Natural killer cell (primary cell): ENCODE data around the gene DCAF5. TPM values are rescaled to one million over a fixed set of nuclear protein-coding genes. Genes with fewer than 3 reads are reported as not detected.
A peak's percentile ranks its signal among the peaks of the same experiment; 100 is the strongest.
"Not testable (repeated sequence)": the region's sequence is repeated elsewhere in the genome, so short reads cannot be mapped to it uniquely, and the experiment has no call there.

ENCODE experiments used
- ATAC-seq, 3 donors: fragments of 150-1000 bp in 2 of 3; fragments of 200-7000 bp in 1 of 3; cut with Tn5 transposase; 1 replicate in 1 of 3; 2 replicates in 2 of 3; pipeline ENCODE4 v1.10.0; 2021; ENCODE audit warnings: mild to moderate bottlenecking in 2 of 3, moderate library complexity in 2 of 3
- DNase-seq, 2 donors: peaks; one replicate each; pipeline versions ENCODE4 v3.0.0 to v3.0.0-alpha.2; 2013 to 2021; ENCODE audit warnings: mixed read lengths in 1 of 2
- H3K27ac ChIP-seq: one replicate; pipeline ENCODE4 v1.5.1; 2013; ENCODE audit warnings: mild to moderate bottlenecking, low read length
- H3K27me3 ChIP-seq: one replicate; pipeline ENCODE4 v1.6.1; 2013; ENCODE audit warnings: low read length; ENCODE audit not compliant: control insufficient read depth, insufficient read depth
- H3K36me3 ChIP-seq: one replicate; pipeline ENCODE4 v1.6.1; 2013; ENCODE audit warnings: low read length; ENCODE audit not compliant: control insufficient read depth, insufficient read depth
- H3K4me1 ChIP-seq: one replicate; pipeline ENCODE4 v1.6.1; 2013; ENCODE audit warnings: low read length; ENCODE audit not compliant: control insufficient read depth, insufficient read depth
- H3K4me3 ChIP-seq: one replicate; pipeline ENCODE4 v1.5.1; 2013; ENCODE audit warnings: low read length
- H3K9me3 ChIP-seq: one replicate; pipeline ENCODE4 v1.6.1; 2013; ENCODE audit warnings: low read length; ENCODE audit not compliant: control insufficient read depth, insufficient read depth
- H3K27ac Mint-ChIP-seq, 2 donors: one replicate each; pipeline ENCODE4 v1.8.0; 2022; ENCODE audit warnings: mild to moderate bottlenecking in 2 of 2, mixed read lengths in 2 of 2, moderate library complexity in 1 of 2
- H3K27me3 Mint-ChIP-seq, 2 donors: one replicate each; pipeline ENCODE4 v1.8.0; 2022; ENCODE audit warnings: low read depth in 2 of 2, mixed read lengths in 2 of 2
- H3K36me3 Mint-ChIP-seq: one replicate; pipeline ENCODE4 v1.8.0; 2022; ENCODE audit warnings: mixed read lengths
- H3K4me1 Mint-ChIP-seq, 2 donors: one replicate each; pipeline ENCODE4 v1.8.0; 2022; ENCODE audit warnings: mixed read lengths in 2 of 2
- H3K4me3 Mint-ChIP-seq: one replicate; pipeline ENCODE4 v1.8.0; 2022; ENCODE audit warnings: mild to moderate bottlenecking, moderate library complexity, mixed read lengths
- H3K9me3 Mint-ChIP-seq, 2 donors: one replicate each; pipeline ENCODE4 v1.8.0; 2022; ENCODE audit warnings: mixed read lengths in 2 of 2
- WGBS: methylation state at CpG from one replicate; pipeline ENCODE4 v1.1.7; 2013; ENCODE audit warnings: missing lambda C conversion rate; ENCODE audit not compliant: insufficient coverage; 5-methylcytosine and 5-hydroxymethylcytosine counted together
- intact Hi-C: fragments of 100-400 bp; cut with micrococcal nuclease; formaldehyde crosslinking; loops from one replicate; pipeline ENCODE4 v1.14.2; 2022
- total RNA-seq, 4 donors: library from RNA; stranded (reverse); fragments of 120-200 nt in 1 of 4; gene quantifications; one replicate each; pipeline versions ENCODE4 v1.2.3 to v1.2.4, GENCODE V29; 2013 to 2022
- TF ChIP-seq, protein P1 (sequence below): fragments of 200-600 bp; IDR thresholded peaks from one replicate; pipeline ENCODE4 v1.8.0; 2022; ENCODE audit warnings: antibody characterized with exemption

Gene DCAF5
- total RNA-seq, 3 donors from 2014 or later (not counting 1 experiment from before 2014, with no cell fraction given) = 92.0 to 112 (median 99.2) TPM

DNA sequence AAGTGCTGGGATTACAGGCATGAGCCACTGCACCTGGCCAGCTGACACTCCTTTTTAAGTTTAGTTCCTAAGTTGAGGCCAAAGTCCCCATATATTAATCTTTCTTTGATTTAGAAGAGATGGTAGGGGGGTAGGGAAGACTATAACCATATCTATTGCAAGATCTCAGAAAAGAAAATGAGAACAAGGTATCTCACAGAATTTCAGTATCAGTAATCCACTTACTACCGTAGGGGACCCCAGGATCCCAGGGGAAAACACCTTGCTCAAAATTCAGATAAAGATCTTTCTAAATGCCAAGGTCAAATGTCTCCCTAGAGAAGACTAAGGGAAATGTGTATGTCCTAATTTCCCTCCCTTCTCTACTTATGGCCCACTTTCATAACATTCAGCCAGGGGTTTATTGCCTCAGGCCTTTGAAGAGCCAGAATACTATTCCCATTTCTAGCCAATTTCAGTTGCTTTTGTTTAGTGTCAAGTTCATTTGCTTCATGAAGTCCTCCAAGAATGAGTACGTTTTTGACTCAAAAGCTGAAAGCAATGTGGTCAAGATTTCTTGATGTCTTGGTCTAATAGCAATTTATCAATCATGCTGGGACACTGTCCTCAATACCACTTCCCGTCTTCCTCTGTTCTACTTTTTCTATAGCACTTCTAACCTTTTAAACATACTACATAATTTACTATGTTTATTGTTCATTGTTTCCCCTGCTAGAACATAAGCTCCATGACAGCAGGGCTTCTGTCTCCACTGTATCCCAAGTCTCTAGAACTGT lies 86.3 kb downstream of the DCAF5 start:
- Mint-ChIP-seq H3K27me3 (no peaks in the 10 kb centered on the region), H3K27ac (peak overlapping the region in 1 of 2 donors; percentile 21), H3K36me3 (no peaks in the 10 kb centered on the region), H3K4me3 (no peak overlapping the region), H3K9me3 (no peaks in the 10 kb centered on the region), H3K4me1 (peaks cover 12 to 23% of the 10 kb centered on the region in 2 donors)
- H3K4me3 ChIP-seq = no peak overlapping the region
- TF ChIP-seq, protein P1, sequence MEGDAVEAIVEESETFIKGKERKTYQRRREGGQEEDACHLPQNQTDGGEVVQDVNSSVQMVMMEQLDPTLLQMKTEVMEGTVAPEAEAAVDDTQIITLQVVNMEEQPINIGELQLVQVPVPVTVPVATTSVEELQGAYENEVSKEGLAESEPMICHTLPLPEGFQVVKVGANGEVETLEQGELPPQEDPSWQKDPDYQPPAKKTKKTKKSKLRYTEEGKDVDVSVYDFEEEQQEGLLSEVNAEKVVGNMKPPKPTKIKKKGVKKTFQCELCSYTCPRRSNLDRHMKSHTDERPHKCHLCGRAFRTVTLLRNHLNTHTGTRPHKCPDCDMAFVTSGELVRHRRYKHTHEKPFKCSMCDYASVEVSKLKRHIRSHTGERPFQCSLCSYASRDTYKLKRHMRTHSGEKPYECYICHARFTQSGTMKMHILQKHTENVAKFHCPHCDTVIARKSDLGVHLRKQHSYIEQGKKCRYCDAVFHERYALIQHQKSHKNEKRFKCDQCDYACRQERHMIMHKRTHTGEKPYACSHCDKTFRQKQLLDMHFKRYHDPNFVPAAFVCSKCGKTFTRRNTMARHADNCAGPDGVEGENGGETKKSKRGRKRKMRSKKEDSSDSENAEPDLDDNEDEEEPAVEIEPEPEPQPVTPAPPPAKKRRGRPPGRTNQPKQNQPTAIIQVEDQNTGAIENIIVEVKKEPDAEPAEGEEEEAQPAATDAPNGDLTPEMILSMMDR = no peak
- H3K9me3 ChIP-seq = no peaks in the 10 kb centered on the region
- 83% methylated on average over 3 of the region's 3 CpGs for WGBS
- H3K27me3 ChIP-seq = no peaks in the 10 kb centered on the region
- H3K36me3 ChIP-seq = peaks cover 24% of the 10 kb centered on the region
- ATAC-seq = no peak
- intact Hi-C loops = no loop called here
- H3K4me1 ChIP-seq = no peaks in the 10 kb centered on the region
- no peak for DNase-seq
- no peak overlapping the region for H3K27ac ChIP-seq

- H3K27ac ChIP-seq, intact Hi-C loops, H3K4me3 ChIP-seq, H3K27me3 Mint-ChIP-seq, H3K27me3 ChIP-seq, H3K9me3 Mint-ChIP-seq, H3K36me3 Mint-ChIP-seq, H3K9me3 ChIP-seq, H3K4me1 ChIP-seq, ATAC-seq, H3K4me3 Mint-ChIP-seq, DNase-seq: not testable (repeated sequence)
- WGBS = 100% methylated on average over 3 of the region's 4 CpGs
- H3K36me3 ChIP-seq = peaks cover 30% of the 10 kb centered on the region
- H3K4me1 Mint-ChIP-seq = peaks cover 12 to 23% of the 10 kb centered on the region in 2 donors
- H3K27ac Mint-ChIP-seq = peak overlapping the region in 1 of 2 donors; percentile 21
Observed at GRCh38 chr14:69065934-69066333, 87.0 kb downstream of the DCAF5 start.

DNA sequence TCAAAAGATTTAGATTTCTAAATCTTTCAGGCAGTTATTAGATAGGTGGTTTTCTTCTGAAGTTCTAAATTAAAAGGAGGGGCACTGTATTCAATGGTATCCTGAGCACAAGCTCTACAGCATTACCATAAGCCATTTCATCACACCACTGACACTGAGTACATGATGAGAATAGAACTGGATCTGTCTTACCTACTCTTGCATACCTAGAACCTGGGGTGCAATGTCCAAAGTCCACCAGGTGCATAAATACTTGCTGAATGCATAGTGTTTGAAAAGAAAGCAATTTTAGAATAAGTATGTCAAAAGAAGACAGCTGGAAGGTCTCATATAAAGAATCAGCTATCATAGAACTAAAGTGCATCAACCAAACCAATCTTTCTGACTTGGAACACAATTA lies 88.3 kb downstream of the DCAF5 start:
- no peaks in the 10 kb centered on the region for H3K9me3 ChIP-seq
- H3K27ac ChIP-seq = no peak overlapping the region
- DNase-seq (no peak), ATAC-seq (no peak)
- H3K9me3 Mint-ChIP-seq = no peaks in the 10 kb centered on the region
- H3K36me3 ChIP-seq = peaks cover 36% of the 10 kb centered on the region
- H3K27ac Mint-ChIP-seq = no peak overlapping the region
- H3K4me3 ChIP-seq = no peak overlapping the region
- TF ChIP-seq, protein P1 = no peak
- no peaks in the 10 kb centered on the region for H3K27me3 ChIP-seq
- no peaks in the 10 kb centered on the region for H3K36me3 Mint-ChIP-seq
- no peak overlapping the region for H3K4me3 Mint-ChIP-seq
- H3K27me3 Mint-ChIP-seq = no peaks in the 10 kb centered on the region
- intact Hi-C loops = no loop called here
- peaks cover under 1% of the 10 kb centered on the region for H3K4me1 ChIP-seq
- peaks cover 17 to 28% of the 10 kb centered on the region in 2 donors for H3K4me1 Mint-ChIP-seq

GRCh38 chr14:69059658-69060623 lies 93.0 kb downstream of the DCAF5 start:
- Histone ChIP-seq H3K36me3 (peaks cover 51% of the 10 kb centered on the region), H3K4me1 (peaks cover 13% of the 10 kb centered on the region), H3K27ac (no peak overlapping the region), H3K27me3 (no peaks in the 10 kb centered on the region), H3K4me3 (no peak overlapping the region), H3K9me3 (no peaks in the 10 kb centered on the region)
- WGBS = over 99% methylated on average over 8 of the region's 8 CpGs
- peaks cover 1% of the 10 kb centered on the region for H3K36me3 Mint-ChIP-seq
- no peak overlapping the region for H3K4me3 Mint-ChIP-seq
- ATAC-seq (no peak), DNase-seq (no peak)
- peaks cover 53 to 58% of the 10 kb centered on the region in 2 donors for H3K4me1 Mint-ChIP-seq
- intact Hi-C loops = no loop called here
- no peaks in the 10 kb centered on the region for H3K27me3 Mint-ChIP-seq
- TF ChIP-seq, protein P1 = no peak
- peak overlapping the region; percentile 81 for H3K27ac Mint-ChIP-seq
- H3K9me3 Mint-ChIP-seq = no peaks in the 10 kb centered on the region
